HG03196 (cell line): ENCODE measurements around the gene CNNM3.
"Not testable (repeated sequence)": the region's sequence is repeated elsewhere in the genome, so short reads cannot be mapped to it uniquely, and the experiment has no call there.

Source experiments
- ATAC-seq: cut with Tn5 transposase; IDR thresholded peaks from one replicate; pipeline ENCODE4 v1.9.1; 2021; ENCODE audit not compliant: unreplicated experiment

The CNNM3 gene

GRCh38 chr2:96860065-96861029 is 44.3 kb downstream of the CNNM3 start:
- no peak for ATAC-seq

- ATAC-seq: no peak
Measured at GRCh38 chr2:96861074-96861473, 45.0 kb downstream of the CNNM3 start.

DNA sequence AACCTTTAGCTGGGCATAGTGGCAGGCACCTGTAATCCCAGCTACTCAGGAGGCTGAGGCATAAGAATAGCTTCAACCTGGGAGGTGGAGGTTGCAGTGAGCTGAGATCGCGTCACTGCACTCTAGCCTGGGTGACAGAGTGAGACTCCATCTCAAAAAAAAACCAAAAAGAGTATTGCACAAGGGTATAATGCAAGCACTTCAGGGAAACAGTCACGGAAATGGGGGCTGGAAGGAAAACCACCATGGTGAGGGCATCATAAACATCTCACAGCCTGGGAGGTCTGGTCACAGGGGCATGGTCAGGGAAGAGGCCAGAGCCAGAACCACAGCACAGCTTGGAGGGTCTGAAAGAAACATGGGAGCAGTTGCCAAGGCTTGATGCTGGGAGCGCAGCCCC is 47.0 kb downstream of the CNNM3 start:
- ATAC-seq: not testable (repeated sequence)

- no peak for ATAC-seq
Measured at GRCh38 chr2:96863575-96864342, 47.7 kb downstream of the CNNM3 start.

DNA sequence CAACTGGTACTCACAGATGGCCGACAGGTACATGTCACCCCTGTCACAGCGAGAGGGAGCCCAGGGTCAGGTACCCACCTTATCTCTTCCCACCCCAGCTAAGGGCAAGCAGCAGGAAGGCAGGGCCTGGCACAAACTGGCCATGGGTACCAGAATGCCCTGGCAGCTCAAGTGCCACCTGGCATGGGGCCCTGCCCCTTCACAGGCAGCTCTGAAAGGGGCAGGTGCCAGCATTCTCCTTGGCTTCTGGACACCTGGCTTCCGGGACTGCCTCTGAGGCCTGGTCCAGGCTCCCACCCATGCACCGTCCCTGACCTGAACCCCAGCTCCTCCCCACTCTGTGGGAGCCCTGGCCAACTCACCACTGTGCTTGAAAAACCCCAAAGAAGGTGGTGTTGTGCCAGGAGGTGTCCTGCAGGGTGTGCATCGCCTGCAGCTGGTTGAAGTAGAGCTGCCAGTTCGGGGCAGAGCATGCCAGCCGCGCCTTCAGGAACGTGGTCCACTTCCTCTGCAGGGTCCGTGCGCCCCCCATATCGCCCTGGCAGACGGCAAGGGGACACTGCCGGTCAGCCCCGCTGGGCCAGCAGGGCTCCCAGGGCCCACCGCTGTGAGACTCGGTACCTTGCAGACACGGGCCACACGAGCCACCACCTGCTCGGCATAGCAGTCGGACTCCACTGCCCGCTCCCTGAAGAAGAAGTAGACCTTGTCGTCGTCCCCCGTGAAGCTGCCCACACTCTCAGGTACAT is 48.4 kb downstream of the CNNM3 start:
- ATAC-seq: no peak

DNA sequence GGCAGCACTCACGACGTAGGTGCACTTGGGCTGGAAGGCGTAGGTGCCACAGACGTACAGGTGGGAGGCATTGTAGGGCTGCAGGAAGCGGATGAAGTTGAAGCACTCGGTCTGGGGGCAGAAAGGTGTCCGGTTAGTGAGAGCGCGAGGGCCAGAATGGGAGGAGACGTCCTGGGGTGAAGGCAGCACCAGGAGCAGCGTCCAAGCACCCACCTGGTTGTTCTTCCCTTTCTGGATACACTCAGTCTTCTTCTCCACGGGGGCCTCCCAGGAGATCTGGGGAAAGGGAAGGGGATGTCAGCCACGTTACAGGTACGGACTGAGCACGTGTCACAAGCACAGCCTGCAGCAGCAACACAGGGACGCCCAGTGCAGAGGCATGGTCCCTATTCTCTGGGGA is 49.6 kb downstream of the CNNM3 start:
- no peak for ATAC-seq

DNA sequence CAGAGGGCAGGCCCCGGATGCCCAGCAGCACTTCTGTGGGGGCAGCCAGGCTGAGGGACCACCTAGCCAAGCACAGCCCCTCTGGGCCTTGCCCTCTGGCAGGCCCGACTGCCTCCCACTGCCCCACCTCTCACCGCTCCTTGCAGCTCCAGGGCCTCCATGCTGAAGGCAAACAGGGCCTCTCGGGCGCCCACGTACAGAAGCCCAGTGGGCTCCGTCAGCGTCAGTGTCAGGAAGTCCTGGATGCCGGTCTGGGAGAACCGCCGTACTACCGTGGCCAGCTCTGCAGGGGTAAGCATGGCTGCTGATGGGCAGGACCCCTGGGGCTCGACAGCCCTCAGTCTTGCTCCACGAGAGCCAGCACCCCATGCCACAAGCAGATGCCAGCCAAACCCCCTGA is 50.1 kb downstream of the CNNM3 start:
- ATAC-seq: no peak

- no peak for ATAC-seq
Measured at GRCh38 chr2:96866586-96866985, 50.5 kb downstream of the CNNM3 start.

DNA sequence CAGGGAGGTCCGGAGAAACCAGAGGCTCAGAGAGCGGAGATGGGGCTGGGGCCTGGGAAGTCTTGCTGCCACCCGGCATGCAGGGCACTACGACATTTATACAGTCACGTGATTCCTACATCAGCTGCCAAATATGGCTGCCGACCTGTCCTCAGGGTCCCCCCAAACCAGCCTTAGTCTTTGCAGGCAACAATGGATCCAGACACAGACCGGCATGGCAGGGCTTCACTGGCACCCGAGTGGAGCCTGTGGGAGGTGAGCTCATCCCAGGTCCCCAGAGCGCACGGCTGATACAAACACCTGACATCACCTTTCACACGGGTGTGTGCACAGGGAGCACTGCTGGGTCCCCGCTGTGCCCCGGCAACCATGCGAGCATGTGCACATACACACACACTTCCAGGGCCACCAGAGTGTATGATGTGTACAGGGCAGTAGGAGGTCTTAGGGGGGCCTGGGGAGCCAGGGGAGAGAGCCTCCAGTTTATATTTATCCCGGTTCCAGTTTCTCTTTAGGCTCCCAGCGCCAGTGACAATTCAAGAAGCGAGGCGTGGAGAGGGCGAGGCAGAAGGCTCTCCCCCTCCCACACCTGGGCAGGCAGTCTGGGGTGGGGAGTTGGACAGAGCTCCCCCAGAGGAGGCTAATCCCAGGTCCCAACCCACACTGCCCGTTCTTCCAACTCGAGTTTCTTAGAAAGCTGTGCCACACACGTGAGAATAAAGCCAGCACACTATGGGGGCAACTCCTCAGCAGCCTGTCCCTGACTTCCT is 51.1 kb downstream of the CNNM3 start:
- ATAC-seq: no peak

DNA sequence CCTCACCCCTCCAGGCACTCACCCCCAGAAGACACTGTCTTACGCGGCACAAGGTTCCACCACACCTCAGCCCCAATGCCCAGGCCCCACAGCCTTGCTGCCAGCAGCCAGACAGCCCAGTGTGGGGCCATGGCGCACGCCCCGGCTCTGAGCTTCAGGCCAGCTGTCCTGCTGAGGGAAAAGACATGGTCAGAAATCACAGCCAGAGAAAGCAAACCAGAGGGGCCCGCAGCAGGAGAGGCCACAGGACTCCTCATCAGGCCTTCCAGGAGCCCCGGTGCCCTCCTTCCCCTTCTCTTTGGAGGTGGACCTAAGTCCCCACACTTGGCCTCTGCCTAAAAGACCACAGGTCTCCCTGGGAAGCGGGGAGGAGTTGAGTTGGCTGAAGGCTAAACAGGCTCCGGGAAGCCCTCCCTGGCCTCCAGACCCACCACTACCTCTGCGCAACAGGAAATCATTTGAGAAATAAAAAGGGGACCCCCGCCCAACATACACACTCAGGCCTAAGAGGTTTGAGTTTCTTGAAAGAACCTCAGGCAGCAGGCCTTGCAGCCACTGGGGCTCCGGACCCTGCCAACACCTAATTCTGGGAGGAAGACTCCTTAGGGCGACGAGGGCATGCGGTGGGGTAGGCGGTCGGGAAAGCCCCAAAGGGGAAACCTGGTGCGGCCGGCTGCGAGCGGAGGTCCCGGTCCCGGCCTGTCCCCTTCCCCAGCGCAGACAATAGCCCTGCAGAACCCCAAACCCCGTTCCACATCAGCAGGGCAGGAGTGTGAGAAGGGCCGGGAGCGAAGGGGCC is 51.9 kb downstream of the CNNM3 start:
- ATAC-seq: no peak

- no peak for ATAC-seq
Measured at GRCh38 chr2:96868555-96869280, 52.6 kb downstream of the CNNM3 start.

GRCh38 chr2:96869281-96869821 is 53.3 kb downstream of the CNNM3 start:
- no peak for ATAC-seq

DNA sequence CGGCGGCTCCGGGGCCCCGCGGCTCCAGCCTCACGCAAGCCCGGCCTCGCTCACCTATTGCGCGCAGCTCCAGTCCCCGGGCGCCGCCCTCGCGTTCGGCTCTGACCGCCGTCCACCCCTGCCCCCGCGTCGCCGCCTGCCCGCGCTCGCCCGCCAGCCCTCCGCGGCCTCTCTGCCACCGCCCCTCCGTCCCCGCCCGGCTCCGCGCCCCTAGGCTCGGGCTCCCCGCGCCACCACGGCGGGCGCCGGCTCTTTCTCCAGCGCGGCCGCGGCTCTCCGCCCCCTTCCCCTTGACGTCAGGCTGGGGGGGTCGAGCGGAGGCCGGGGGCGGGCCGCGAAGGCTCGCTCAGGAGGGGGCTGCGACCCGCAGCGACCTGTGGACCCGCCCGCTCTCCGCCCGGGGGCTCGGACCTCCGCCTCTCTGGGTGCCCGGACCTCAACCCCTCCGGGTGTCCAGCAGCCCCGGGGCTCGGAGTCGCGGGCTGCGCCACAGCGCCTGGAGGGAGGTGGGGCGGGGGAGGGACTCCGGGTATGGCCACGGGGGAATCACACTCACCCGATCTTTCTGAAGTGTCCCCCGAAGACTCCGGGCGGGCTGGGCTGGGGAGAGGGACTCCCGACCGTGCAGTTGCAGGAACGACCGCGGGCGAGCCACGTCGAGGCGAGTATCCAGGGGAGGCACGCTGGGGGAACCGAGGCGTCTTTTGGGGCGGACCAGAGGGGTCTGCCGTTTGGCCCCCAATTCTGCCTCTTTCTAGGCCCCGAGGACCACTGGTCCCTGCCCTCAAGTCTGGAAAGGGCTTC is 54.0 kb downstream of the CNNM3 start, which contains the start of gene SEMA4C:
SEMA4C (minus strand) TSS at position 259 of the 804 bp plus-strand sequence. CDS start 2,194 bp downstream, outside the sequence.
- ATAC-seq: no peak

DNA sequence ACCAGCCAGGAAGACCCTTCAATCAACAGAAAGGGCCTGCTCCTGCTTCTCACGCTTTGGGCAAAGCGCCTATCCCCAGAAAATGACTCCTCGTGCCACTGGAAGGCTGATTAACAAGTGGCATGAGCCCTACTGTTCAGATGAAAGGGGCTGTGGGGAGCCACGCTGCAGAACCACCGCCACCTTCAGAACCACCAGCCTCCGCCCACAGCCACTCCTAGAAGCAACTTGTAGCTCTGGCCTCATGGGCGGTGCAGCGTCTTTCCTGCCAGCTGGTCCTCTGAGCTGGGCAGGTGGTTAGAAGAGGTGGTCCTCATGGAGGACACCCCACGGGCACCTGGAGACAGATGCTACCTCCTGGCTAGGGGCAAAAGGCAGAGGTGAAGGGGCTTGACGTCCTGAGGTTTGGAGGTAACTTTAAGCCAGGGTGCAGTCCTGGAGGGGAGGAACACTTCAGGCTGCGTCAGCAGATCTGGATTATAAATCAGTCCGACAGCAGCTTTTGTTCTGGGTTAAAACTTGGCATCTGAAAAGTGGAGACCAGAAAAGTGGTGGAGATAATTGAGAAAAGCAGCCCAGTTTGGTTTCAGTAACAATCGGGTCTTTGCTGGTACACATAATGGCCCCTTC is 54.7 kb downstream of the CNNM3 start:
- no peak for ATAC-seq

GRCh38 chr2:96872591-96873349 is 56.7 kb downstream of the CNNM3 start:
- no peak for ATAC-seq

DNA sequence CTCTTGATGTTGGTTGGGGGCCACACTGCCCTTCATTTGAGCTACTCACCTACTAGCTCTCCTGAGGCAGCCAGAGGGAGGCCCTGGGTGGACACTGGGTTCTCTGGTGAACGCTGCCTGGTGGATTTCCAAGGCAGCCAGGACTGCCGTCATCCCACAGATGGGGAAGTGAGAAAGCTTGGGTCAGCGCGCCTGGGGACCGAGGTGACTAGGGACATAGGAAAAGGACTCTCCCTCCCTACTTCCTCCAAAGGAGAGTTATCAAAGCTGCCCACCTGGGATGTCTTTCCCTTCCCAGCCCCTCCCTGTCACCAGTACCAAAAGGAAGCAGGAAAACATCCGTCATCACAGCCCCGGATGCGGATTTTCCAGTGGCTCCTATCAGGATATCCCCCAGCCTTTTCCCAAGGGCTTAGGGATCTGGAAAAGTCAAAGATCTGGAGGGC is 57.6 kb downstream of the CNNM3 start:
- no peak for ATAC-seq
